ENCODE measurements around the gene NHLH1. TPM values are rescaled to one million over a fixed set of nuclear protein-coding genes. Genes with fewer than 3 reads are reported as not detected.
"Not testable (repeated sequence)": the region's sequence is repeated elsewhere in the genome, so short reads cannot be mapped to it uniquely, and the experiment has no call there.

The NHLH1 gene
- total RNA-seq, 1 donor from 2014 or later: under 0.01 TPM

DNA sequence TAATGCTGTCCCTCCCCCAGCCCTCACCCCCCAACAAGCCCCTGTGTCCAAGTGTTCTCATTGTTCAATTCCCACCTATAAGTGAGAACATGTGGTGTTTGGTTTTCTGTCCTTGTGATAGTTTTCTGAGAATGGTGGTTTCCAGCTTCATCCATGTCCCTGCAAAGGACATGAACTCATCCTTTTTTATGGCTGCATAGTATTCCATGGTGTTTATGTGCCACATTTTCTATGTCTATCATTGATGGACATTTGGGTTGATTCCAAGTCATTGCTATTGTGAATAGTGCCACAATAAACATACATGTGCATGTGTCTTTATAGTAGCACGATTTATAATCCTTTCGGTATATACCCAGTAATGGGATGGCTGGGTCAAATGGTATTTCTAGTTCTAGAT is 17.9 kb downstream of the NHLH1 start:
- DNase-seq: not testable (repeated sequence)

DNA sequence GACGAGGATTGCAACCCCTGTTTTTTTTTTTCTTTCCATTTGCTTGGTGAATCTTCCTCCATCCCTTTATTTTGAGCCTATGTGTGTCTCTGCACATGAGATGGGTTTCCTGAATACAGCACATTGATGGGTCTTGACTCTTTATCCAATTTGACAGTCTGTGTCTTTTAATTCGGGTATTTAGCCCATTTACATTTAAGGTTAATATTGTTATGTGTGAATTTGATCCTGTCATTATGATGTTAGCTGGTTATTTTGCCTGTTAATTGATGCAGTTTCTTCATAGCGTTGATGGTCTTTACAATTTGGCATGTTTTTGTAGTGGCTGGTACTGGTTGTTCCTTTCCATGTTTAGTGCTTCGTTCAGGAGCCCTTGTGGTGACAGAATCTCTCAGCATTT is 21.5 kb downstream of the NHLH1 start:
- DNase-seq: not testable (repeated sequence)

DNA sequence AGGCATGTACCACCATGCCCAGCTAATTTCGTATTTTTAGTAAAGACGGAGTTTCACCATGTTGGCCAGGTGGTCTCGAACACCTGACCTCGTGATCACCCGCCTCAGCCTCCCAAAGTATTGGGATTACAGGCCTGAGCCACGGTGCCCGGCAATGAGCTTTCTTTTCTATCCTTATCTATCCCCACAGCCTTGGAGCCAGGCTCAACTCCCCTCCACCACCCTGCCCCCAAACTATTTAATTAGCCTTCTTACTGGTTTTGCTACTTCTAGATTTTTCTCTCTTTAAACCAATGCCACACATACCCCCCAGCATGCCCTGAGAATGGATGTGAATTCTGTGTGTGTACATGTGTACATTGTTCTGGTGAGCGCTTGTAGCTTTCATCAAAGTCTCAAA is 27.8 kb downstream of the NHLH1 start:
- DNase-seq: no peak

DNA sequence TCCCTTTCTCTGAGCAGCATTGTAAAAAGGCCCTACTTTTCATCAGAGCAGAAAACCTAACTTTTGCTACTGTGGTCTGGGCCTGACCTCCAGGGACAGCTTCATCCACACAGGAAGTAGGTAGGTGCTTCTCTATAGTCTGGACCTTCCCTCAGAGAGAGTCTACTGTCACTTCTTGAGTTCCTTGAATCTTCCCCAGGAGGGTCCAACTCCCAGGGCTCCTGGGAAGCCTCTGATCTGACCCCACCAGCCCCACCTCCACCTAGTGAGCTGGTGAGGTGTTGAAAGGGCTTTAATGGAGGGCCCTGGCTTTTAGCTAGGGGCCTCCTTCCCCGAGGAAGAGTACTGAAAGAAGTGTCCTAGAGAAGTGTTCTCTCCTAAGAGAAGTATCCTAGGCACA is 30.8 kb downstream of the NHLH1 start:
- no peak for DNase-seq

DNA sequence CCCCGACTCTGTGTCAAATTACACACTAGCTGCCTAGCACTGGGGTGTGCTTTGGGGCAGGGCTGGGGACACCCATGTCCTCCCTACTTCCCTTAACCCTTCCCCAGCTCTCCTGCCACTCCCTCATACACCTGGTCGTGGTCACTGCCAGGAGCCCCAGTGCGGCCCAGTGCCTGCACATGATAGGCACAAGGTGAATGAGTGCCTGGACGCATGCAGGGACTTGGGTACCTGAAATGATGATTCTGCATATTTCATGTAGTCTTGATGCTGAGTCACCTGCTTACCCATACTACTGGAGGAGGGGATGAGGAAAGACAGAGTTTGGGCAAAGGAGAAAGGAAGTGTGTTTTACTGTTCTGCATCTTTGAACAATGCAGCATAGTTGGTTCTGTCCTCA is 32.0 kb downstream of the NHLH1 start:
- no peak for DNase-seq

DNA sequence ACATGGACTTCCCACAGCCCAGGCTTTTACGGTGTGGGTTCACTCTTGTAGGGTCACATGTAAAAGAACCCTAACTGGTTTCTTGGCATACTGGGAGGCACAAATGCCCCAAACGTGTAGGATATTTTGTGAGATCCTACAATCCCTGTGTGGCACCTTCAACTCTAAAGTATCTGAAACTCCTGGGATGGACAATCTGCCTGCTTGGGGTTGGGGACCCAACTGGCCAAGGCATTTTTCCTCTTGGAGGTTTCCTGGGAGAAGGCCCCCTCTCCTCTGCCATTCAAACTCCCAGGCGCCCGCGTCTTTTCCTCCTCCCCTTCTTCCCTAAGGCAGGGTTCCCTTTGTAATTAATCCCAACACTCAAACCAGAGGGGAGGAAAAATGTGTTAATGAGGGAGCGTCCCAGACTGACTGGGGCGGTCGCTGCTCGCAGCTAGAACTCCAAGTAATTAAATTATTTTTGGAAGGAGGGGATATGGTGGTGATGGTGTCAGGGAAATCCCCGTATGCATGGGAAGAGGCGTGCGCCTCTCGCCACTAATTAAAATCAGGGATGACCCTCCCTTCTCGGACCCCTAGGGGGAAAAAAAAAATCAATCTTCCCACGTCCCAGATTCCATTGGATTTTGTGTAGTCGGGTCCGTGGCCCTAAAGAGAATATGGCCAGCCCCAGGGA is 32.8 kb downstream of the NHLH1 start:
- no peak for DNase-seq

DNA sequence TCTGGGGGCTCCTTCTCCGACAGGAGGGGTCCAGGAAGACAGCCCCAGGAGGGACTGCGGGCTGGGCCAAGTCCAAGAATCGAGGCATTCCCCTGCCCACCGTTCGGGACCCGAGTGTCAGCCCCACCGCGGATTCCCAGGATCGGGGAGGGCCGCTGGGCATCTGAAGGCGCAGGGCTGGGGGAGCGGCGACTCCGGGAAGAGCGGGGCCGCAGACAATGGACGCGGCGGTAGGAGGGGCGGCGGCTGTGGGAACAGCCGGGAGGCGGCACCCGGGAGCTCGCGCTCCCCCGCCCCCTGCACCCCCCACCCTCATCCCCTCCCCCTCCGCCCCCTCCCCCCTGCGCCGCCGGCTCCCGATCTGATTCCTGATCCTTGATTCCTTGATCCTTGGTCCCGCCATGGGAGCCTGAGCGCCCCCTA is 33.4 kb downstream of the NHLH1 start, which contains the start of gene VANGL2:
TSS of gene VANGL2 (plus strand) at position 342 of the 423 bp plus-strand sequence. CDS start 15,274 bp downstream, outside the sequence.
- DNase-seq: peak; percentile 47

DNA sequence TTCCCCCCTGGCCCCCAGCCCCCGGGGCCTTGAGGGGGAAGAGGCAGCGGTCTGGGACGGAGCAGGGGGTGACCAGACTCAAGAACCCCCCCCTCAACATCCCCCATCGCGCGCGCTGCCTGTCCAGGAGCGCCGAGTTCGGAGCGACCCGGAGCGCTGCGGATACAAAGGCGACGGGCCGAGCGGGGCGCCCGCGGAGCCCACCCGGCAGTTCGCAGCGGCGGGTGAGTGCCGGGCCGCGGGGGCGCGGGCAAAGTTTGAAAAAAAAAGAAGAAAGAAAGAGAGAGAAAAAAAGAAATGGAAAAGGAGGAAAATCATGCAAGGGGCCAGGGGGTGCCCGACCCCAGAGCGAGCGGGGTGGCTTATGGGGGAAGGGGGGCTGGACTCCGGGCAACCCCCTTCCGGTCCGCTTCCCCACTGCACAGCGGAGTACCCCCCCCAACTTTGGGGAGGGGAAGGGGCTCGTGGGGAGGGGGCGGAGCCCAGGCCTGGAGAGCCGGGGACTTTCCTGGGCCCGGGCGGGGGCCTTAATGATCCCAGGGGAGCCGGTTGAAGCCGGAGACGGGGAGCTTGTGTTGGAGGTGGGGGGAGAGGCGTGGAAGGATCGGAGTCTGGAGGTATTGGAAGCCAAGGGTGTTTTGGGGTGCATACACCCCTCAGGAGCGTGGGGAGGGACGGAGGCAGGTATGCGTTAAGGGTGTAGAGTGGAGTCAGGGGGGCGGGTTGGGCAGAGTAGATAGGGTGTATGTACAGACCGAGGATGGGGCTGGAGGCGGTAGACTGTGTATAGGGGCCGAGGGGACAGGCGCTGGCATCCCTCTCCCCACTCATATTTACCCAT is 34.0 kb downstream of the NHLH1 start:
- no peak for DNase-seq

DNA sequence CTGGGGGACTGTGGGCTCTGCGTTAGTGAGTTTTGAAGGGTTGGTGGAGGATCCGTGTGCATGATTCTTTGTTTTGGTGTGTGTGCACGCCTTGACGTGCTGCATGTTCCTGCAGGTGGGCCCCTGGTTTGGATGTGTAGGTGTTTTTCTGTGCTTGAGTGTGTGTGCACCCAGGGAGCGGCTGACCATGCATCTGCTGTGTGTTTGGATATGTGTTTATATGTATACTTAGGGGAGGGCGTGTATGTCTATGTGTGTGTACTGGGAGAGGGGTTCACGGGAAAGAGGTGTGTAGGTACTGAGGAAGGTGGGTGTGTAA is 34.6 kb downstream of the NHLH1 start:
- DNase-seq: no peak

DNA sequence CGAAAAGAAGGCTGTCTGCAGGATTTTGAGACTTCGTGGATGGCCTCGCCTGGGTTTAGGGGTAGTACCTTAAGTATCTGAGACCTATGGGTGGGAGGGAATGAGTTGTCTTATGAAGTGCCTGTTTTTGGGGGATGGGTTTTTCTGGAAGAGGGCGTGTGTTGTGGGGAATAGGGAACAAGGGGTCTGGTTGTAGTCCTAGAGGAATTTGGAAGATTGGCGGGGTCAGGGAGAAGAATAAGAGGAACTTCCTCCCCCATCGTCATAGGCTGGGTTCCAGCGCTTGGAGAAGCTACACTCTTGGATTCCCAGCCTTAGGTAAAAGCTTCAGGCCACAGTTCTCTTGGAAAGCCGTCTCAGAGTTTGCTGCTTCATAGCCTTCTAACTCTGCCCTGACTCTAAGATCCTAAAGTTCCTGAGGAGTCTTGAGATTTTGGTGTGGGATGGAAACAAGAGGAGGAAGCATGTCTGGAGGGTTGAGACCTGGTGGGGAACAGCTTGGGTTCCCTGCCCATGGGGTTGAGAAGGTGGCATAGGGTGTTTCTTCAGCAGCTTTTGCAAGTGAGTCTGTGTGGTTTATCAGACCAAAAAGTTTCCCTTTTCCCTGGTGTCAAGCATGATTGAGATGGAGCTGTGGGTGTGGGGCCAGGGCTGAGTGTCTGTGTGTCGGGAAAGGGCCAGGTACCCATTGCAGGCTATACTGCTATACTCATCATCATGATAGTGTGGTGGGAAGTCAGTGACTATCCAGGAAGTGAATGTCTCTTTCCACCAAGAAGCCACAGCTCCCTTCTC is 35.3 kb downstream of the NHLH1 start:
- DNase-seq: no peak

DNA sequence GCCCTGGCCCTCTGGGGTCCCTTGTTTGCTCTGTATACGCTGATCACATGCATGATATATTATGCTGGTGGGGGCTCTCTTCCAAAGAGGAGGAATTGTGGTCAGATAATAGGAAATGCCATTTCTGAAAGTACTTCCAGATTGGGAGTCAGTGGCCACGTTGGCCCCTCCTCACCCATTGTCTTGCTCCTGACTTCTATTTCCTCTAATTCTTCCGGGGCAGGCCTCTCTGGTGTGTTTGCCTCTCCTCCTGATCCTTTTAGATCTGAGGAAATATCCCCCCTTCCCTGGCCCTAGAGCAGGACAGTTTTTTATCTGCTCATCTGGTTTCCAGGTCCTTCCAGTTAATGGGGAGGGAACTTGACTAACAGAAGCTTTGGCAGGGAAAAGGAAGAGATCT is 36.4 kb downstream of the NHLH1 start:
- peak; percentile 64 for DNase-seq

DNA sequence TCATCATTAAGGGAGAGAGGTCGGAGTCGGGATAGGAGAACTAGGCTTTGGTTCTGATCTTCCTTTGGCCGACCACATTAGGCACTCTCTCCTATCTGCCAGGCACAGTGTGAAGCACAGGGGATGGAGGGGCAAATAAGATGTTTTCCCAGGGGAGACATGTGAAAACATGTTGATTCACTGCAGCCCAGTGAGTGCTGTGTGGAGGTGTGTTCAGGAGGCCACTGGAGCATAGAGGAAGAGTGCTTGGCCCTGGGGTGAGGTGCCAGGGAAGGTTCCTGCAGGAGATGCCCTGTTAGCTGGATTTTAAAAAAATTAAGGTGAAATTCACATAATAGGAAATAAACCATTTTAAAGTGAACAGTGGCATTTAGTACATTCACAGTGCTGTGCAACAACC is 37.2 kb downstream of the NHLH1 start:
- DNase-seq: no peak

DNA sequence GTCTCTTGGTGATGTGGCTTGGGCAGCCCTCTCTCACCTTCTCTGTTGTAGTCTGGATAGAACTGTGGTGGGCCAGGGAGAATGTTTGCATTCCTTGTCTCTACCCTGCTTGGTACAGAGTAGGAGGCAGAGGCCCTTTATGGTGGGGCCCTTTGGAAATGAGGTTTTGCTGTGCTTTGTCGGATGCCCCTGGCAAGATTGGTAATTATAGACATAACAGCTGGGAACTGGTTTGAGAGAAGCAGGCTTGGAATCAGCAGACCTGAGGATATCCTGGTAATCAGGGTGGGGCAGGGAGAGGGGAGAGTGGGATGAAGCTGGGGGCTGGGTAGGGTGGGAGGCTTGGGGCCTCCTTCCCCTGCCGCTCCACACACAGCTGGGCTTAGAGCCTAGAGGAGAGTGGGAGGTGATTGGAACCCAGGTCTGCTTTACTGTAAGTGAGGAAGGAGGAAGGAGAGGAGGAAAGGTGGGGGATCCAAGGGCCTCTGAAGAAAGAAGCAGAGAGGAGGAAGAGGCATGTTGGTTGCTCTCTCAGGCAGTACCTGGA is 38.5 kb downstream of the NHLH1 start:
- no peak for DNase-seq

DNA sequence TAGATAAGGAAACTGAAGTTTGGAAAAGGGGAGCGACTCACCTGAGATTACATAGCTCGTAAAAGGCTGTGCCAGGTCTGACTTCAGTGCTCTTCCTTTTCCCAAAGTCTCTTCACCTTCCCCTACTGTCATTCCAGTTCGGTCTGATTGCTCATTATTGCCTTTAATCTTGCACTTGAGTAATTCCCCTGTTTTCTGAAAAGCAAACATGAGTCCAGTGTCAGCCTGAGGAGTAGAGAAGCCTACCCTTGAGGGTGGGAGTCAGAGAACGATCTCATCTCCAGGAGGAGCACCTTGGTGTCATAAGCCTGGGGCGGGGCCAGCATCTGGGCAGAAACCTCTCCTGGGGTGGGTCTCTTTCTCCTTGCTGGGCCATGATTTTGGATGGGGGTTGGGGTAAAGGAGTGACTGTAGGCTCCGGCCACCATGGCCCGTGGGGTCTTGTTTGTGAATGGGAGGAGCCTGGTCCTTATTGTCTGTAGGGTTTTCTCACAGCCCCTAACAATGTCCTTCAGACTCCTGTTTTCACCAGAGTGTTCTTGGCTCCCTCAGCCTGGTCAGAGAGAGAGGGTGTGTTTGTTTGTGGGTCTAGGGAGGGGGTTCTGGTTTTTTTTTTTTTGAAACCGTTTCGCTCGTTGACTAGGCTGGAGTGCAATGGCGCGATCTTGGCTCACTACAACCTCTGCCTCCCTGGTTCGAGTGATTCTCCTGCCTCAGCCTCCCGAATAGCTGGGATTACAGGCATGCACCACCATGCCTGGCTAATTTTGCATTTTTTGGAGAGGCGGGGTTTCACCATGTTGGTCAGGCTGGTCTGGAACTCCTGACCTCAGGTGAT is 39.5 kb downstream of the NHLH1 start:
- DNase-seq: no peak

DNA sequence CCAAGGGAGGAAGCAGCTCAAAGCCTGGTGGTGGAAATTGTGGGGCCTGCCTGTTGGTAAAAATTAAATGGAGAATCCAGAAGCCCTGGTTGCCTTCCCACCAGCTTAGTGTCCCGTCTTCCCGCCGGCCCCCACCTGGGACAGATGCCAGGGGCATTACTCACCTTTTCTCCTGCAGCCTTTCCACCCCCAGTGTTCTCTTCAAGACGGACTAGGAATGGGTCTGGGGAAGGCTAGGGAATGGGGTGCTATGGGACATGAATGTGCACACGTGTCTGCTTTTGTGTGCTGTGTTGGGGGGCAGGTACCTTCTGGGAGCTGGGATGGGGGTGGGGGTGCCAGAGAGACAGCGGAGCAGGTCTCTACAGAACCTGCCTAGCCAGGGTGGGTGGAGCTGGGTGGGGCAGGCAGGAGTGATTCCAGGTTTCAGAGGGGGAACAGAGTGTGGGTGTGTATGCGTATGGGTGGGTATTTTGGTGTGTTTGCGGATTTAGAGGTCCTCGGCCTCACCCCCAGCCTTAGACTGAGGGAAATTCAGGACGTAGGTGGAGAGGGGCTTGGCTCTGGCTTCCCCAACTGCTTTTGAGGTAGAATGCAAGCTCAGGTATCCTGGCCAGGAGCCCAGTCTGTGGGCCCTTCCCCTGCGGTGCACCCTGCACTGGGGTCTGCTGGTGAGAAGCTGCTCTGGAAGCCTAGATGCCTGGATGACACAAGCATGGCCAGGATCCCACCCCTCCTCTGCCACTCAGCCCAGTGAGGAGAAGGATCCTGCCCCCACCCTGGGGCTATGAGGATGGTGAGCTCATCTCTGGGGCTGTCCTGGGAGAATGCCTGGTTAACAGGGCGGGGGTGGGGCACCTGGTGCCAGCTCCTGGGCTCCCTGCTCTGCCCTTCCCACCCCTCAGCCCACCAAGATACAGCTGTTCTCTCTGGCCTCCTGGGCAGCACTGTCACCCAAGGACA is 41.2 kb downstream of the NHLH1 start:
- DNase-seq: no peak

DNA sequence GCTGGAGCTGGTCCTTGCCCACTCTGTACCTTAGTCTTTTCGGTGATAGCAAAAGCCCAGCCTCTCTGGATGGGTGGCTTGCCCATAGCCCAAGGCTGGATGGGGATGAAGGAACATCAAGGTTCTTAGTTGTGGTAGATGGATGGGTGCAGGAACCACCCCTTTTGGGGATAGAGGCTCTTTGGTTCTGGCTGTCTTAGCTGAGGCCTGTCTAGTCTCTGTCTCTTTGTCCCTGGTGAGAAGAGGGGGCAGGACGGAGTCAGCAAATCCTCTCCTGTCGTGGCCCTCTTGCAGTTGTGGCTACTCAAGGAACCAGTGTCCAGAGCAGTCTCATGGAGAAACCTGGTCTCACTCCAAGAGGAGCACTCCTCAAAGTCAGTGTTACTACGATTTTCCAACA is 42.0 kb downstream of the NHLH1 start:
- no peak for DNase-seq

DNA sequence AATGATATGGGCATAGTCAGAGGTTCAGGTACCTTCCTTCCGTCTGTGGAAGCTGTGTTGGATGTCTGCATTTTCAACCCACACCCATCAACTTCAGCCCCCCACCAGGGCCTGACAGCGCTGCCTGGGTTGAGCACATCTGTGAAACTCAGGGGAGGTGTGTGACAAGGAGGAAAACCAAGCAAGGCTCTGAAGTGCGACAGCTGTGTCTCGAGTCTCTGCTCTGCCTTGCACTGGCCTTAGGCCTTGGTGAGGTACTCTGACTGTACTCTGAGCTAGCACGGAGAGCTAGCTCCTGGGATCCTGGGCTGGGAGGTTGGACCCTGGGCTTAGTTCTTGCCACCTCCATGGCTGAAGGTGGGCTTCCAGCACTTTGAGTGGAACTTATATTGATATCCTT is 42.6 kb downstream of the NHLH1 start:
- no peak for DNase-seq

DNA sequence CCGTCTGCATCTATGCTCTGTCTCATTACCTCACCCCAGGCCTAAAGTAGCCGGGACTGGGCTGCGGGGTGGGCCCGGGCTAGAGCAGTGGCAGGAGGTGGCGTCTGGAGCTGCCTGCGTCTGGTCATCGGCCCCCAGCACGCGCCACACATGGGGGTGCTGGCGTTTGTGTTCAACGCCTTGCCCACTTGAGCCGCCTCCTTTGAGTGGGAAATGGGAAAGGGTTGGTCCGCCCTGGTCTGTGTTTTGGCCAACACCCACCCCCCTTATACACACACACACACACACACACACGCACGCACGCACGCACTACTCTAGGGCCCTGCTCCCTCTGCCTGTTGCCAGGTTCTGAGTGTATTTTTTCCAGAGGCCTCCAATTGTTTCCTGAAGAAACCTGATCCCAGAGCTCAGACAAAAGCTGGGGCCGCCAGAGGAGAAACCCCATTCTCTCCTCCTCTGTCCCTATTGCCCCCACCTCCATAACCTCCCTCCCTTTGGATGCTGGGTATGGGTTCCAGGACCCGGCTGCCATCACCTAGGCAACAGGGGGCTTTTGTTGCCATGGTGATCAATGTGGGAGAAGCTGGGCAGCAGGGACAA is 43.6 kb downstream of the NHLH1 start:
- peak; percentile 8 for DNase-seq

DNA sequence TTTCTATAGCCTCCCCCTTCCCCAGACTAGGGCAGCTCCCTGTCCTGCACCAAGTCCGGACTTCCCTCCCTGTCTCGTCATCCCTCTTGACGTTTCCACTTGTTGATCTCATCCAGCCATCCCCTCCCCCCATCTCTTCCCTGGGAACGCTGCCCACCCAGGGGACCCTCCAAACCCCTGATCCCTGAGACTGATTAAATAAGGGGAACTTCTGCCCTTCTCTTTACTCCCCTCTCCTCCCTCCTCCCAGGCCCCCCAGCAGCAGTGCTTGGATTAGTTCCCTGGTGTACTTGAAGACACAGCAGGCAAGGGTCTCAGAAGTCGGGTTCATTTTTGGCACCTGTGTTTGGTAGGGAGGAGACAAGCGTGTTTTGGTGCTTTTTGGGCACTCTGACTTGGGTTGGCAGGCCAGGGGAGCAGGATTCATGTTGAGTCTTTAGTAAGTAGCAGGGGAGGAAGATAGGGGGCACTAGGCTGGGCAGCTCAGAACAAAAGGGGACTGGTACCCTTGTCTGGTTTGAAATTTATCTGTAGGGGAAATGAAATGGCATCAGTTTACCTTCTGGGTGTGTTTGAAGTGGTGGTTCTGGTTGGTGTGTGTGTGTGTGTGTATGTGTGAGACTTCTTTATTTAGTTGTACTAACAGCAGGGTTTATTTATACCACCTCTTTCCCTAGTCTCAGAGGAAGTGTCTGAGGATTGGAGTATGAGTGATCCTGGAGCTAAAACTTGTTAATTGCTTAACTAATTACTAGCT is 44.6 kb downstream of the NHLH1 start:
- DNase-seq: no peak

DNA sequence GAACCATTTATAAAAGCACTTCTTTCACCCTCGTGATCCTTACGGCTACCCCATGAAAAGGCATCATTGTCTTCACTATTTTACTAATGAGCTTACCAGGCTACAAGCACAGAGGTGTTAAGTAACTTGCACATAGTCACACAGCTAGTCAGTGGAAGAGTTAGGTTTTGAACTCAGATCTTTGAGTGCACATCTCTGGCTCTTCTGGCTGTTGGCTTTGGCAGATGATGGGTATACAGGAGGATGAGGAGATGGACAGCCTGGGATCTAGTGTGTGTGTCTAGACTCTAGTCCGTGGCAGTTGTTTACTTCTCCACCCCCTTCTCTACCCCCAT is 45.1 kb downstream of the NHLH1 start:
- no peak for DNase-seq

All from dermis blood vessel endothelial cell (primary cell).